Iris pigment epithelial cell (primary cell): Measurements from ENCODE around the gene TNFAIP3.

ENCODE experiments used
- DNase-seq: peaks from one replicate; pipeline ENCODE4 v3.0.0-alpha.2; 2011; ENCODE audit warnings: low read depth

Gene TNFAIP3

GRCh38 chr6:137903274-137903932 is 36.3 kb downstream of the TNFAIP3 start:
- DNase-seq = no peak

DNA sequence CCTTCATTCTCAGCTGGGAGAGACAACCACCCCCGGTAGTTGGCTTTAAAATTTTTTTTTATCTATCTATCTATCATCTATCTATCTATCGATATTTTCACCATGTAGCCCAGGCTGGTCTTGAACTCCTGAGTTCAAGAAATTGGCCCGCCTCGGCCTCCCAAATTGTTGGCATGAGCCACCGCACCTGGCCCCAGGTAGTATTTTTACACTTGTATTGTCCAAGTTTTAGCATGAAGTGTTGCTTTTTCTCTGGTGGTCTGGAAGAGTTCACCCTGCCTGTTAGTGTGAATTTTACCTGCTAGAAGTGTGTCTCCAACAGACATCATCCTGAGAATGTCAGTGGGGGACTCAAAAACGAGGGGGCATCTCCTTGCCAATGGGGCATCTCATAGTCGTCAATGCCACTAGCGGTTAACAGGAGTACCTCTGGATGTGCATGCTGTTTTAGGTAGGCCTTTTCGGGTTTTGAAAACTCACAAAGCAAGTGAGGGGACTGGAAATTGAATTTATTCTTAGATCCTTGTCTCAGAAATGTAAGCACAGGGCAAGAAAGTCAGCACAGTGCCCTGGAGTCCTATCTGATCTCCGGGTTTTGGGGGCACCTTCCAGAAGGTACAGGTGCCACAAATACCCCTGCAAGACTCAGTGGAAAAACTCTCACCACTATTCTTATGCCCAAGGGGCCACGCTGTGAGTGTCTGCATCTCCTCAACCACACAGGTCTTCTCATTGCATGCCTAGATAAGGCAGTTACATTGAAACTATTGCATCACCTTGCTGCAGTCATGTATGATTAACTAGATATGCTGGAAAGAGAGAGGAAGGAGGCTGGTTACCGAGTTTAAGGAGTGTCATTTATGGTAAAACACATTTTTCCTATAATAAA is 37.1 kb downstream of the TNFAIP3 start:
- DNase-seq = peak; percentile 68

DNA sequence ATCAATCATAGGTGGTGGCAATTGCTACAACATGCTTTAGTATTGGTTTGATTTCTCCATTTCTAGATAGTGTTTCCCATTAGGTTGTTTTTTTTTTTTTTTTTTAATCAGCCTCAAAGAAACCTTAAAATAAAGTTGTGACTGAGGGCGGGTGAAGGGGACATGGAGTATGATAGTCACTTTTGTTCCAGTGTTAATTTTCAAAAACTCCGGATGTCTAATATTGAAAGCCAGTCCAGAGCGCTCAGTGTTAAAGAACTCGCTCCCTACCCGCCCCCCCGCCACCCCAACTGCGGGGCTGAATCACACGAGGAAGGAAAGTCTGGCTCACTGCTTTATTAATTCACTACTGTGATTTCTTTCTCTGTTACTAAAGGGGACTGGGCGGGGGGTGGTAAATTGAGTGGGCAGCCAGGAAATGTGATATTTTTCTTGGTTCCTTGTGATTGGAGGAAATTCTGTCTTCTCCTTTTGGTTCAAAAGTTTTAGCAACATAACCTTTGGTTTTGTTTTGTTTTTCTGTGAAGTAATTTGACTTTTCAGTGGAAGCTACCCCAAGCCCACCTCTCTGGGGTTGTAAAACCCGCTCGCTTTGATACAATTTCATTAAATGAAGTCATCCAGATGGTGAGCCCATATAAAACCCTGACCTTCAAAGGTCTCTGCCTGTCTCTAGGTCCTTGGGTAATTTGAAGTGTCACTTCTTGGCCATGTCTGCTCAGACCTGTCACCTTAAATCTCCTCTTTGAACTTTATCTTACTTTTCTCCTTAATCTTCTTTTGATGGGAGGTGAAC is 38.0 kb downstream of the TNFAIP3 start:
- peak; percentile 42 for DNase-seq

DNA sequence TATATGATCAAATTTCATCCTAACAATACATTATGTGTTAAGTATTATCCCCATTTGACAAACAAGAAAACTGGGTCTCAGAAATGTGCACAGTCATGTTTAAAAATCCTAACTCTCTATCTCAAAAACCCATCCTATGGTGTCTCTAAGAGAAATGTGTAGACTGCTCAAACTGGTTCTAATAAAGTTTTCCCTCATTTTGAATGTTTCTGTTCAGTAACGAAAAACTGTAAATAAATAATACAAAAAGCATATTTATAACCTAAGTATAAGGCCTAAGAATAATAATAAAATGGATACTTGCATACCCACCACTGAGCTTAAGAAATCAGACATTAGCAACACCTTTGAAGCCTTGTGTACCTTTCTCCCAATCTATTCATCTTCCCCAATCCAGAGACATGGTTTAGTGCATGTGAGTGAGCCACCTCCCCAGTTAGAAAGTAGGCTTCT is 39.0 kb downstream of the TNFAIP3 start:
- DNase-seq = no peak

DNA sequence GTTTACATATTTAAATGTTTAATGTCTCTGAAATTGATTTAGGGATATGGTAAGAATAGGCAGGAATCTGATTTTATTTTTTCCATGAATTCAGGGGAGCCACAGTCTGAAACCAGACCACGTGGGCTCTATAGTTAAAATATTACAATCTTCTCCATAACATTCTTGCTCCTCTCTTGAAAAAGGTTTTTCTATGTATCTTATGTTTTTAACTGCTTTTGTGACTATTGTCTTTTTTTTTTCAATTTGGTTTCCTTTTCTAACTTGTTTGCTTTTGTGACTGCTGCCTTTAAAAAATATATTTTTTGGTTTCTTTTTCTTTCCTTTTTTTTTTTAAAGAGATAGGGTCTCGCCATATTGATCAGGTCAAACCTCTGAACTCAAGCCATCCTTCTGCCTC is 40.1 kb downstream of the TNFAIP3 start:
- DNase-seq = no peak

- no peak for DNase-seq
Observed at GRCh38 chr6:137909533-137909932, 42.5 kb downstream of the TNFAIP3 start.

- no peak for DNase-seq
Observed at GRCh38 chr6:137910424-137910834, 43.4 kb downstream of the TNFAIP3 start.

DNA sequence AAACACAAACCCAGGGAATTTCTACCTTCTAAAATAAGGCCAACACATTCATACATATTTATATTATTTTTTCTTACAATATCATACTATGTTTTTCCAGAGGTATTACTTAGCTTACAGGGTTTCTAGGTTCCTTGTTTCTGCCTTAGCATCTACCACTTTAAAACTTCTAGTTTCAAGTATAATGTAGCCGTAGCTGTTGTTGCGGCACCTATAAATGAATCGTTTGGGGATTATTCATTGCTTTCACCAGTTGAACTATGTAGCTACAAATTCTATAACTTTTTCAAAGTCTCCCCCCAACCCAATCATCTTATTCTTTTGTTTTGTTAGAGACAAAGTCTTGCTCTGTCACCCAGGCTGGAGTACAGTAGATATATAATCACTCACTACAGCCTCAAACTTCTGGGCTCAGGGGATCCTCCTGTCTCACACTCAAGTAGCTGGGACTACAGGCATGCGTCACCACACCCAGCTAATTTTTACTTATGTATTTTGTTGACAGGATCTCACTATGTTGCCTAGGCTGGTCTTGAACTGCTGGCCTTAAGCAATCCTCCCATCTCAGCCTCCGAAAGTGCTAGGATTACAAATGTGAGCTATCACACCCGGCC is 43.9 kb downstream of the TNFAIP3 start:
- DNase-seq = no peak

GRCh38 chr6:137911675-137912191 is 44.7 kb downstream of the TNFAIP3 start:
- DNase-seq = no peak

GRCh38 chr6:137912813-137913212 is 45.8 kb downstream of the TNFAIP3 start:
- no peak for DNase-seq

GRCh38 chr6:137913434-137913833 is 46.4 kb downstream of the TNFAIP3 start:
- no peak for DNase-seq

GRCh38 chr6:137913996-137914529 is 47.0 kb downstream of the TNFAIP3 start:
- DNase-seq = no peak

DNA sequence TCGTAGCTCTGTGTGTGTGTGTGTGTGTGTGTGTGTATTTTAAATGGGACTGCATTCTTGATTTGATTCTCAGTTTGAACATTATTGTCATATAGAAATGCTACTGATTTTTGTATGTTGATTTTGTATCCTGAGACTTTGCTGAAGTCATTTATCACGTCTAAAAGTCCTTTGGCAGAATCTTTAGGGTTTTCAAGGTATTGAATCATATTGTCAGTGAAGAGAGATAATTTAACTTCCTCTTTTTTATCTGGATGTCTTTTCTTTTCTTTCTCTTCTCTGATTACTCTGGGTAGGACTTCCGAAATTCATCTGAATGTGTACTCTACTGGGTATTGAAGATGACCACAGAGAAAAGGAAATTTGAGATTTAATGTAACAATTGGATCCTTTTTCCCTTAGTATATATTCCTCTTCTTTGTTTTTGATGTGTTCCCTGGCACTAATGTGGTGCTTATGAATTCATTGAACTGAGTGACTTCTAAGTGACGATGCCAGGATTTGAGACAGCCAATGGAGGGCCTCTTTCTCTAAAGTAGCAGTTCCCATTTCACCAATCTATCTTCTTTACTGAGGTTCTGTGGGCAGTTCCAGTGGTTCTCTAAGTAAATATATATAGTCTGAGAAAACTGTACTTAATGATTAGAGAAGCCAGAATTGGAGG is 47.6 kb downstream of the TNFAIP3 start:
- no peak for DNase-seq

DNA sequence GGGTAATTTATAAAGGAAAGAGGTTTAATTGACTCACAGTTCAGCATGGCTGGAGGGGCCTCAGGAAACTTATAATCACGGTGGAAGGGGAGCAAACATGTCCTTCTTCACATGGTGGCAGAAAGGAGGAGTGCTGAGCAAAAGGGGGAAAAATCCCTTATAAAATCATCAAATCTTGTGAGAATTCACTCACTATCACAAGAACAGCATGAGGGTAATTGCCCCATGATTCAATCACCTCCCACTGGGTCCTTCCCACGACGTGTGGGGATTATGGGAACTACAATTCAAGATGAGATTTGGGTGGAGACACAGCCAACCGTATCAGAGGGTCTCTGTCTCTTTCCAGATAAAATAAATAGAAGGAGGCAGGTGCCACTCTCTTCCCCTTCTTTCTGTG is 48.7 kb downstream of the TNFAIP3 start:
- DNase-seq = no peak

GRCh38 chr6:137917551-137918325 is 50.7 kb downstream of the TNFAIP3 start:
- no peak for DNase-seq

DNA sequence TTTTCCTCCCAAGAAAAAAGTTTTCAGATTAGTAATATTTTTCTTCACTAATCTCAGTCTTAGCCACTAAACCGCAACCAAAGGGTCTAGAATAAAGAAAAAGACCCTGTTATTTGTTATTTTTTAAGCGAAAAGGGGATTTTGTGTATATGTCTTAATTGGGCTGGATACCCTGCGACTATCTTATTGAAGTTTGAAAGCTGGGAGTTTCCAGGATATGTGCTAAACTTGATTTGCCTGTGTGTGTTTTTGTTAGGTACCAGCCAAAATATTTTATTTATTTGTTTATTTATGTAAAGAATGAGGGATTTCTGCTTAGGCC is 52.4 kb downstream of the TNFAIP3 start:
- no peak for DNase-seq

- no peak for DNase-seq
Observed at GRCh38 chr6:137919837-137920730, 53.0 kb downstream of the TNFAIP3 start.

DNA sequence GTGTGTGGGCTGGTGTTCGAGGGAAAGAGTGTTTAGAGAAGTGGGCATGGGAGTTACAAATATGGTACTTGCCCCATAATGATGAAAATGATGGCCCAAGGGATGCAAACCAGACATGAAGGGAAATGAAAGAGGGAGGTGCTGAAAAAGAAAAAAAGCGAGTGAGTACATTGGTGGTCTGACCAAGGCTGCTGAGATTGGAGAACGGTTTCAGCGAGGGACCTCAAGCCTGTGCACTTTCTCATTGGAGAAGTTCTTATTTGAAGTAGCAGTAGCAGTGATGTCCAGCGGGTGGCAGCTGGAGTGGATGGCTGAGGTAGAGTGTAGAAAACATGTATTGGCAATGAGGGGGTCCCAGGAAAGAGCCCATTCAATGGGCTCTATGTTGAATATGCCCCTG is 54.8 kb downstream of the TNFAIP3 start:
- no peak for DNase-seq
